OCI-LY1 (cell line): ENCODE measurements around the gene STK24.

Experiments
- CTCF ChIP-seq: fragments of 200-600 bp; sonication (generic), shearing (Covaris generic); IDR thresholded peaks from 2 replicates; pipeline ENCODE4 v1.5.1; 2017; ENCODE audit warnings: mild to moderate bottlenecking, antibody characterized with exemption, low read length, moderate library complexity, mixed read lengths
- EZH2 ChIP-seq: fragments of 200-600 bp; sonication (generic), shearing (Covaris generic); IDR thresholded peaks from 2 replicates; pipeline ENCODE4 v1.8.0; 2017; ENCODE audit warnings: borderline replicate concordance, mixed run types, mild to moderate bottlenecking, antibody characterized with exemption, low read length, moderate library complexity, mixed read lengths

- TF ChIP-seq CTCF (no peak), EZH2 (no peak)
These were observed 42.1 kb downstream of the STK24 start for GRCh38 chr13:98534821-98535220.
